8988T (cell line): ENCODE data around the gene COL25A1.

ENCODE experiments used
- DNase-seq: peaks from one replicate; pipeline ENCODE4 v3.0.0; 2011

Gene COL25A1

DNA sequence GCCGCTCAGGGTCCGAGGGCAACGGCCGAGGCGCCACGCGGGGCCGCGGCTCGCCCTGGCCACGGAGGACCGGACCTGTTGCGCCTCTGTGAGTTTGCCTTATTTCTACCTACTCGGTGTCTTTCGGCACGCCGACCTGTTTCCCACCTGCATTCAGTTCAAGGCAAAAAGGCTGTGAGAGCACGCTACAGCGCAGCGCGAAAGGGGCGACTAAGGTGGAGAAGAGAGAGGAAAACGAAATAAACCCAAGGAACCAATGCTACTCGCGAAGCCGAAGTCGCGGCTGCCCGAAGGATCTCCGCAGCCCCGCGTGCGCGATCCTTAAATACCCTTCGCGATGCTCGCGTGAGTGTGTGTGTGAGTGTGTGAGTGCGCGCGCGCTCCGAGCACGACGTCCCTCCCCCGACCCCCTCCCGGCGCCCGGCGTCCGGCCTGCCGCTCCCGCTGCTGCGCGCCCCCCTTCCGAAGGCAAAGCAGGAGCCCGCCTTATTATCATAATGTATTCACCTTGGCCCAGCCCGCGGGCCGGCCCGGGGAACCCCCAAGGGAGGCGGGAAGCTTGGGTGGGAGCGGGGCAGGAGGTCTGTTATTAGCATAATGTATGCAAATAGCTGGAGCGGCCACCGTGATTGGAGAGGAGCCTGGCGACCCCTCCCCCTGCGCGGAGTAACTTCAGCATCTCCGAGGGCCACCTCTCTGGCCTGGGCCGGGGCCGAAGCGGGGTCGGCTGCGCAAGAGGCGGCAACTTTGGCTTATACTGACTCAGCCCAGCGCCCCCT, at the start of gene COL25A1:
Gene COL25A1 (minus strand): TSS at position 298 of the 779 bp plus-strand sequence.
- DNase-seq, result no peak

DNA sequence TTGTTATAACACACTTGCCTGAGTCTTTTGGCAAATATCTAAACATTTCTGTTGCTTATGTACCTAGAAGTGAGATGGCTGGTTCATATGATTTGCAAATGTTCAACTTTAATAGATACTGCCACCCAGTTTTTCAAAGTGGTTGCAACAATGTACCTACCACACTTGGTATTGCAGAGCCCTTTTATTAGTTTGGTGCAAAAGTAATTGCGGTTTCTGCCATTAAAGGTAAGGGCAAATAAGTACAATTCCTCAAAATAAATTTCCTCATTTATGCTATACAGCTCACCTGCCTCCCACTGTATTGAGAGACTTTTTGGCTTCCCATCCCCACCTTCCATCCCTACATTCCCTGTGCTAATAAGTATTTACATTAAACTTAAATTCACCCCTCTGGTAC, 47.7 kb upstream of the COL25A1 start:
- no peak for DNase-seq

DNA sequence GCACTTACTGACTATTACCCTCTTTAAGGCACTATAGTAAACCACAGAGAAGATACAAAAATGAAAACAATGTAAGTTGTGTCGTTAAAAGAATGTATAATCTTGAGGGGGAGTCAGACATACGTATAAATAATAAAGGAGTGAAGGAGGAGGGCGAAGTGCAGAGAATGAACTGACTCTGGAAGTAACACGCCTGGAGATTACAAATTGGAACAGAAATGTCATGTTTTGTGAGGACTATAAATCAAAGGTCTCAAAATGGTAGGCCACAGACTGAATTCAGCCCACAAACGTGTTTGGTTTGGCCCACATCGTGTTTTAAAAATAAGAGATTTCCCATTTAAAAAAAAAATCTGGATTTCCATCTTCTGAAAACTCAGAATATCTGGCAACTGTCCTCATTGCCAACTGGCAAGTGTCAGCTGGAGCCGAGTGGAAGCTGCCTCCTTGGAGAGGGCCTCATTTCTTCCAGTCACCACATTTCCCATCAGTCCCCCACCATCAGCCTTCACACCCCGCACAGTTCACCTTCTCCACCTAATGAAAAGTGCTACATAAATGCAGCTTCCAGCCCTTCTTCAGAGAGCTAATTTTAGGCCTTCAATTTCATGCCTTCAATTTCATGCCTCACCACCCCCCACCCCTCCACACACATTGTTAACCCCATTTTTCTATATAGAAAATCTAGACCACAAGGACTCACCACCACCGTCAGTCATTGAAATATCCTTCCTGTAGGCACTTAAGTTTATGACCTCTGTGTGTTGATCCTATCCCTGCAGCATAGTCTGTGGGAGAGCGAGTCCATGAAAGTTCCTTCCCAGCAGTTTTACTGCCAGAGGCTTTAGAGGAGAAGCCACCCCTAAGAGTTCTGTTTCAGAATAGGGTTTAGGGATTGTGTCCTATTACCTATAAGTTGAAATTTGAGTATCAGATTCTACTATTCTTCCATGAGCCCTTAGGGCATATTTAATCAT, 32.0 kb upstream of the COL25A1 start:
- no peak for DNase-seq

DNA sequence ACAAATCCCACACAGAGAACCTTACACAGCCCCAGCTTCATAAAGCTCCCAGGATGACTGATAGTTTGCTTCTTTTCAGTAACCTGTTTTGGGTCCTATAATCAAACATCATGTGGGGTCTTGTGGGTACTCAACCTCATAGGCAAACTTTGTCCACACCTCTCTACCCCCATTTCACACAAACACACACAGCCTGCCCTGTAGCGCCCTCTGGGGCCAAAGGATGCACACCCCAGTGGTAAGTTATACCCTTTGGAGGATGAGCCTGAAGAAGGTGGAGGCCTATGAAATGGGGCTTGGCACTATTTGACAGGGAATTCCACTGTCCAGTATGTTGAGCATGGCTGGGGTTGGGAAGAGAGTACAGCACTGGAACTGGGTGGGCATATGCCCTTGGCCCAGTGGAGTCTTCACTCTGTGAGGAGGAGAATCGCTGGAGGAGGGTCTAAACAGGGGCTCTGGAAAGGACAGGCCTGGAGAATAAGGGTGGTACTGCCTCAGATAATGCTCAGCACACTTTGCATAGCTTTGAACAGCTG, 30.5 kb upstream of the COL25A1 start:
- DNase-seq, result no peak

DNA sequence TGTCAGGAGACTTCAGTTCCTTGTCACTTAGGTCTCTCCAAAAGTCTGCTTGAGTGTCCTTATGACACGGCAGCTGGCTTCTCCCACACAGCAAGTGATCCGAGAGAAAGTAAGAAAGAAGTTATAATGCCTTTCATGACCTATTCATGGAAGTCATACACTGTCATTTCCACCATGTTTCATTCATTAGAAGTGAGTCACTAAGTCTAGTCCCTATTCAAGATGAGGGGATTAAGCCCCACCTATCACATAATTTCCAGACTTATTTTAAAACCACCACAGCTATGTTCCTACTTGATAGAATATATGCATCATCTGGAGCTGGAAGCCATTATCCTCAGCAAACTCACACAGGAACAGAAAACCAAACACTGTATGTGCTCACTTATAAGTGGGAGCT, 25.2 kb upstream of the COL25A1 start:
- no peak for DNase-seq

DNA sequence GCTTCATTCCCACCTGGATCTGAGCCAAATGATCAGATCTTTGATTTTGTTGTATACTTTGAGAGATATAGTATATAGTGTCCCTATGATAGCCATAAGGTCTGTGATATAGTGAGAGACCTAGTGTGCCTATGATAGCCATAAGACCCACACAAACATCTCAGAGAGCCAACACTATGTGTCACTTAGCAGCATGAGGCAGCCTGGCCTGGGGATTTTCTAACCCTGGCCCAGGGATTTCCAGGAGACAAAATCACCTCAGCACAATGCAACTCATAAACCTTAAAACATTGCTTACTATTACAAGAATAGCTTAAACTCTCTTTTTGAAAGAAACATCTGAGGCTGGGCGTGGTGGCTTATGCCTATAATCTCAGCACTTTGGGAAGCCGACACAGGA, 23.2 kb upstream of the COL25A1 start:
- DNase-seq, result no peak

DNA sequence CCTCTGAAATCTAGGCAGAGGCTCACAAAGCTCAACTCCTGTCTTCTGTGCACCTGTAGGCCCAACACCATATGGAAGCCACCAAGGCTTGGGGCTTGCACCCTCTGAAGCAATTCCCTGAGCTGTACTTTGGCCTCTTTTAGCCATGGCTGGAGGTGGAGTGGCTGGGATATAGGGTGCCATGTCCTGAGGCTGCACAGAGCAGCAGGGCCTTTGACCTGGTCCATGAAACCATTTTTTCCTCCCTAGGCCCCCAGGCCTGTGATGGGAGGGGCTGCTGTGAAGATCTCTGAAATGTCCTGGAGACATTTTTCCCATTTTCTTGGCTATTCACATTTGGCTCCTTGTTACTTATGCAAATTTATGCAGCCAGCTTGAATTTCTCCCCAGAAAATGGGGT, 20.9 kb upstream of the COL25A1 start:
- DNase-seq, result no peak

DNA sequence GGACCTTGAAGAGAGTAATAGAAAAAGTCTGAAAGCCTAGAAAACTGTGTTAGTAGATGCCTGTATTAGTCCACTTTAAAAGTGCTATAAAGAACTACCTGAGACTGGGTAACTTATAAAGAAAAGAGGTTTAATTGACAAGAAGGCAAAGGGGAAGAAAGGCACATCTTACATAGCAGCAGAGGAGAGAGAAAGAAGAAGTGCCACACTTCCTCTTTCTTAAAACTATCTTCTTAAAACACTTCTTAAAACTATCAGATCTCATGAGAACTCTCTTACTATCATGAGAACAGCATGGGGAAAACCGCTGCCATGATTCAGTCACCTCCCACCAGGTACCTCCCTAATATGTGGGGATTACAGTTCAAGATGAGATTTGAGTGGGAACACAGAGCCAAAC, 18.8 kb upstream of the COL25A1 start:
- DNase-seq, result no peak

DNA sequence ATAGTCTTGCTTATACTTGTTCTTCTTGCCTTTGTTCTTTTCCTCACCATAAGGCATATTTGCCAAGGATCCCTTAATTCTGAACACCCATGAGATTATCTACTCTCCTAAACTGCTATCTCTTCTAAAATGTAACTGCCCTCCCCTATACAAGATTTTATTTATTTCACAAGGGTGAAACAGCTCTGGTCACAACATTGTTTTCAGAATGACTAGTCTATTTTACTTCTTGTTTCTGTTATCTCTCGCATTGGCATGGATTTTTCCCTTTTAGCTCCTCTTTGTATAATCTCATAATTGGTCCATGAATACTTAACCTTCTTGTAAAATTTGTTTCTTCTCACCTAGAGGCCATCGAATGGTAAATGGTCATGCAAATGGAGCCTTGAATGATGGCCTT, 17.2 kb upstream of the COL25A1 start:
- DNase-seq, result no peak

DNA sequence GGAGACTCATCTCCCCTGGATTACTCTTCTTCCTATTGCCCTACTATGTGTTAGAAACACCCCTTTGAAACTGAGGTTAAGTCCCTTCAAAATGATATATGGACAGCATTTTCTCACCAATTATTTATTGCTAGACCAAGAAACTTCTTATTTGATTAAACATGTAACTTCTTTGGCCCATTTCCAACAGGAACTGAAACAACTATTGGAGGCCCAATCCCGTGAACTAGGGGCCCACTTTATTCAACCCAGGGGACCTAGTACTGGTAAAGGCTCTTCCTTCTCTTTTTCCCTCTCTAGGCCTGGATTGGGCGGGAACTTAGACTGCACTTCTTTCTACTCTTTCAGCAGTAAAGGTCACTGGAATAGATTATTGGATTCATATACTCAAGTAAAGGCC, 16.7 kb upstream of the COL25A1 start:
- no peak for DNase-seq

DNA sequence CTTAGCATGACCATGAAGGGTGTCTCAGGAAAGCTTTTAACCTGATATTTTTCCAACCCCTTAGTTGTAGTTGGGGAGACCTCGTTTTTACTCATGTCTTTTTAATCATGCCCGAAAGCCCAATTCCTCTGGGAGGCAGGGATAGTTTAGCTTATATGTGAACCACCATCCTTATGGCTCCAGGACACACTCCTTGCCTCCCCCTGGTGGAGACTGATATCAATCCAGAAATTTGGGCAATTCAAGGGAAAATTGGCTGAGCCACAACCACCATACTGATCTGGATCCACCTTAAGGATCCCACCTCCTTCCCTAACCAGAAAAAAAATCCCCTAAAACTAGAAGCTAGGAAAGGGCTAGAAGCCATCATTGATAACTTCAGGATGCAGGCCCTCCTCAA, 13.4 kb upstream of the COL25A1 start:
- DNase-seq, result no peak

DNA sequence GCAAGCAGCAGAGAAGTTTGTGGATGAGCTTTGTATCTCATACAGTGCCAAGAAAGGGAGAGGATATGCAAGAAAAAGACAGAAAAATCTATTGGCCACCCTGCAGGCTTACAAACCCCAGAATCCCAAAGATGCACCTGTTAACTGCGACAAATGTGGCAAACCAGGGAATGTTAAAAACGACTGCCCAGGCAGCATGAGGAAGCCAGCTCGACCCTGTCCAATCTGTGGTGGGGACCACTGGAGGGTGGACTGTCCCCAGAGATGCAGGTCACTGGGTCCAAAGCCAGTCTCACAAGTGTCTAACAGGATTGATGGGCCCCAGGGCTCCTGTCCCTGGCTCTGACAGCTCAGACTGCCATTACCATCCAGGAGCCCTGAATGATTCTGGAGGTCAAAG, 12.9 kb upstream of the COL25A1 start:
- DNase-seq, result no peak

DNA sequence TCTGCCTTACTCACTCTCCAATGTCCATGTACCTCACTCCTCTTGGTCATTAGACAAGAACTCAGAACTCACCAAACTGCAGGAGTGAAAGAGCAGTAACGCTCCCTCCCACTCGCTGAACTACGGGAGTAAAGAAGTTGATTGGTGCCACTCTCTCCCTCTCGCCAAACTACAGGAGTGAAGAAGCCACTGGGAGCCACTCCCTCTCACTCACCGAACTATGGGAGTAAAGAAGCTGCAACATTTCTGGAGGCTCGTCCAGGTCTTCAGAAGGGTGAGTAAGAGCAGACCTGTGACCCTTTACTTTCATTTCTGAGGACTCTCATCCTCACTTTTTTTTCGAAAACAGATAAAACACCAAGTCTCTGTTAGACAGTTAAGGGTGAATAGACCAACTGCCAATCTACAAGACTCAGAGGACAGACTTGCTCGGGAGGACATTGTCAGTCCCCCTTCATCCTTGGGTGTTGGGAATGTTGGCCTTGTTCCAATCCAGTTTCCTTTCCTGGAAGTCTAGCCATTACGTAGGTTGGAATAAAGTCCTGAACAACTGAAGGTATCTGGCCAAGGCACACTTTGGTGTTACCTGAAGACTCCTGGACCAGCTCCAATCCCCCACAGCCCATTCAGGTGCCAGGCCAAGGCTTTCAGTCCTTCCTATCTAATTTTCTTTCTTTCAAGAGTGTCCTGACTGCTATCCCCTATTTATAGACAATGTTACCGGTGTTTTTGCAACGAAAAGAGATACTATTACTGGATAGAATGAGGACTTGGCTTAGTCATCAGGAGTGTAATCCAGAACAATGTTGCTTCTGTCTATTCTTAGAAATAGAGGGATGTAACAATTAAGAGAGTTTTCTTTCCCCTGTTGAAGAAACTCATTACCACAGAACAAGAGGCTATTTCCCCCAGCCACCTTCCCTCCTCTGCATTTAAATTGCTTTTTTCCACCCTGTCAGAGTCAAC, 11.0 kb upstream of the COL25A1 start:
- no peak for DNase-seq

DNA sequence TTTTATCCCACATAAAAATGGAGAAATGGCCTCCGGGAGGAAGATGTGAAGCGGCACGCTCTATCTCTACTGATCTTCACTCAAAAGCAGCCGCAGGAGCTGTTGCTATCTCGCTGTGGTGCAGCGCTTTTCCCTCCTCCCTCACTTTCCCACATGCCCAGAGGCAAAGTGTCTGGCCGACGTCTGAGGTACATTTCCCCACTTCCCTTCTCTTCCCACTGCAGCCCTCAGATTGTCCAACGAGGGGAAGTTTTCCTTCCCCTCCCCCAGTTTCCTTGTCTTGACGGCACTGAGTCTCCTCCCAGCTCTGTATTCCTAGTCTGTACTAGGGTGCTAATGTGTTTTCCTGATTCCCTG, 660 bp upstream of the COL25A1 start:
- DNase-seq, result no peak

DNA sequence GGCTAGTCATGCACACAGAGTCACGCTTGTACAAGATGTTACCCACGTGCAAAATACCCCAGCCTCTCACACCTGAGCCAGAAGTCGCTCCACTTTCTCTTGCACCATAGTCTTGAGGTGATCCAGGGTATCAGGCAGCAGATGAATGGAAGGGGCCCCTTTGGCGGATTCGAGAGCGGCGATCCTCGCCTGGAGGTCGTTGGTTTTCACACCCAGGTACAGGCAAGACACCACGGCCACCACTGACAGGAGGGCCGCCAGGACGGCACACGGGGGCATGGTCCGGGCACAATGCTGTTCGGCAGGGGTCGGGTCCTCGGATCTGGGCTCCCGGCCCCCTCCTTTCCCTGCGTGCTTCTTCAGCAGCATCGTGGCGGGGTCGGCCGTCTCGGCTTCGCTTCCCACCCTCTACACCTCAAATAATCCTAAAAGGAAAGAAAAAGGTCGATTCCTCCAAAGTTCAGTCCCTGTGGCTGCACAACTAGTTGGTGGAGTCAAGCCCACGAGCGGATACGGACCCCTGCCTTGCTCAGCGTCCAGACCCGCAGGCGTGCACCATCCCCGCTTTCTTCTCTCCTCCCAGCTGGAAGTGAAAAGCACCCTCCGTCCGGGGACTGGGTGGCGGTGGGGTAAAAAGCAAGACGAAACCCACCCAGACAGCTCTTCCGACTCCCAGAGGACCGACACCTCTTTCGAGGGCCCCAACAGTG, 652 bp downstream of the COL25A1 start:
- no peak for DNase-seq

DNA sequence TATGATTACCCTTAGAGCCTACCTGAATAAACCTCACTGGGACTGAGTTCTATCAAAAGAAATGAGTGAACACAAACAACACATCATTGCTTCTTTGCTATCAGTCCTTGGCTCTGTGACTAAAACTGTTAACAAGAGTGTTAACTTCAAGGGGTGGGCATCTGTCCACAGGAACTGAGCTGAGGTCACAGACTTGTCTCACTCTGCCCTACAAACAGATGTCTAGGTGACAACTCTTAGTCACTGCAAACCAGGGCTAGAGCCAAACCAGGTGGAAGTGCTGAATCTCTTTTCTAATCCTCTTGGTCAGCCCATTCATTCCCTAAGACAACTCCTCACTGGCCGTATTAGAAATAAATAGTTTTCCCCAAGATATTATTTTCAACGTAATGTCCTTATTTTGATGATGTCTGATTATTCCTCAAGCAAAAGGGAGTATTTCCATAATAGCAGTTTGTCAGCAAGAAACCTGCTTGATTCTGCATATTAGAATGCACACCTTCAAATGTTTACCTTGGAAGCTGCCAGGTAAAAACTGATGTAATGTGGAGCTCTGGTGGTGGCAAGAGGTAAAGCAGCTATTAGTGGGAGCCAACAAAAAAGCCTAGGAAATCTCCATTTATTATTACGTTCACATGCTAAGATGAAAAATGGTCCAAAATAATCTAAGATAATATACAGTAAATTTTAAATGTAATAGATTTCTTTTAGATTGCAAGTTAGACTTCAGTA, 4.0 kb downstream of the COL25A1 start:
- peak; percentile 13 for DNase-seq

DNA sequence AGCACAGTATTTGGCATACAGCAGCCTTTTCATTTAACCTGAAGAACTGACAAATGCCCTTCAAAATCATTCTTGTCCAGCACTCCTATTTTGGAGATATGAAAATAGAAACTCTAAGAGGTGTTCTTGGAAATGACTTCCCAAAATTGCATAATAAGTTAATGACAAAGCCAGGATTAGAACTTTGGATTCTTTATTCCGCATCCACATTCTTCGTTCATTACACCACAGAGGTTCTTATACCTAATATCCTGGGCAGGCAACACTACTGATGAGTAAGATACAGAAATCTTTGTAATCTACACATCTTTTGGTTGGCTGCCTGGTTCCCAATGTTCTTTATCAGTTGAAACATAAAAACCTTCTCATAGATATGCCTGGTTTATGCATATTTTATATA, 5.9 kb downstream of the COL25A1 start:
- no peak for DNase-seq

DNA sequence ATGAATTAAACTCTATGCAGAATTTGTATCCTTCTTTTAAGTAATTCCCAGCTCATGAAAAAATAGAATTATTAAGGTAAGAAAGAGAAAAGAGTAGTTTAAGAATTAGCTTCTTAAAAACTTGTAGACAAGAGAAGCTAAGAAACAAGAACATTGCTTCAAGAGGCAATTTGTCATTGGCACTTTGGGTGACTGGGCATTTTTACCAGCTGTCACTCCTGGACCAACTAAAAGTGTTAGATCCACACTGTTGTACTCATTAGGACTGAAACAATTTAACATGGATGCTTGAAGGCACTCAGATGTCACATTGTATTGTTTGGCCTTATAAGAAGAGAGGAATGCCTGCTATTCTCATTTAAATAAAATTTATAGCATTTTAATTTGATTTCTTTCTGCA, 7.4 kb downstream of the COL25A1 start:
- DNase-seq, result no peak

DNA sequence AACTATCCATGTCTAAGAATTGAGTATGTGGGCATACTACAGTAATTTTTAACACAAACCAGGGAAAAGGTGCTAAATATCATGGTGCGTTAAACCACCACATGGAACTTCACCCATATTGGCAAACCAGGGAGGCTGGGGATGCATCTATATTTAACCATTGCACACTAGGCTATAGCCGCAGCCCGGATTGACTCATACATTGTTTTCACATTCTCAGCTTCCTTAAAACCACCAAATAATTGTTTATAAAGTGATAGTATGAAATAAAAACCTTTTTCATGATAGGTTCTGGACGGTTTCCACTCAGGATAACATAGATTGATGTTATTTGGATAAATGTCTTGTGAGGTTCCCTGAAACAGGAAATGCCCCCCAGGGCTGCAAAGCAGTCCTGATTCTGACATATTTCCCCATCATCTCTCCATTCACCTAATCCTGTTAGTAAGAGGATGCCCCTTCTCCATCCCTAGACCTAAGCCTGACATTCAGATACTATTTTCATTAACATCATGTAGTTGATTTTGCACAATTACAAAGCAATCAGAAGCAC, 7.9 kb downstream of the COL25A1 start:
- DNase-seq, result no peak

DNA sequence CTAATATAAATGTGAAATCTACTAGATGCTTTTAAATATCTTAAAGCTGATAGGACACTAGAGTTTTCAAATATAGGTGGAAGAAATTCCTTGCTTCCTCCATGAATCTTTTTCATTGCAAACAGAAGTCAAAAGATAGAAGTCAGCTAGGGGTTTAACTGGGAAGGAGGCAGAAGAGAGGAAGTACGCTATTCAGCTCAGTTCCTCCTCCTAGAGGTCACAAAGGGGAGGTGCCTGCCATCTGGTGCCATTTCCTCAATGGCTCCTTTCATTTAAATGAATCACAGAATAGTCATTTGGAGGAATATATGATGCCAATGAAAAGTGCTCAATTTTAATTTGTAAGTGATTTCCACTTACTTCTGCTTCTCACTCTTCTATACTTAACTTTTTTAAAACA, 8.5 kb downstream of the COL25A1 start:
- DNase-seq, result no peak

DNA sequence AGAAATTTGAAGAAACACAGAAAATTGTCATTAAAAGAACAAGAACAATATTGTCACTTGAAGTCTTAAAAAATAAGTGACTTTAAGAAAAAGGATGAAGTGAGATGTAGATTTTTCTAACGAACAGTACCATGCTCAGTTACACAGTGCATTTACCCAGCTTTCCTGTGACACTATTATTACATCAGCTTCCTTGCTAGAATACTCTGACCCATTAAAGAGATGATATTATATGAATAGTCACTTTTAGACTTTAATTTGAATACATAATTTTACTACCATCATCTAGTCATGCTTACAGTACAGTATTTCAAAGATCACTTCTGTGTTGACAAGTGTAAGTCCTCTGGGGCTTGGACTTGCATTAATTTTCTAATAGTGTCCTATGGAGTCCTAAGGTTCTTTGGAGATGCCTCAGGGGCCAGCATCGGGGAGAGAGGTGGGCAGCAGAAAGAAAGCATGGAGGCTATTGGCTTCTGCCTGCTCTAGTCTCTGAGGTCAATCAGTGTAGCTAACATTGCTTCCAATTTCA, 10.7 kb downstream of the COL25A1 start:
- no peak for DNase-seq
